ENCODE data around the gene DAPK1.

GRCh38 chr9:87648606-87649005, 150.9 kb downstream of the DAPK1 start:
- TF ChIP-seq POLR2A (IDR thresholded peaks at IDR 0.05) = no peak
- TF ChIP-seq, protein P1, sequence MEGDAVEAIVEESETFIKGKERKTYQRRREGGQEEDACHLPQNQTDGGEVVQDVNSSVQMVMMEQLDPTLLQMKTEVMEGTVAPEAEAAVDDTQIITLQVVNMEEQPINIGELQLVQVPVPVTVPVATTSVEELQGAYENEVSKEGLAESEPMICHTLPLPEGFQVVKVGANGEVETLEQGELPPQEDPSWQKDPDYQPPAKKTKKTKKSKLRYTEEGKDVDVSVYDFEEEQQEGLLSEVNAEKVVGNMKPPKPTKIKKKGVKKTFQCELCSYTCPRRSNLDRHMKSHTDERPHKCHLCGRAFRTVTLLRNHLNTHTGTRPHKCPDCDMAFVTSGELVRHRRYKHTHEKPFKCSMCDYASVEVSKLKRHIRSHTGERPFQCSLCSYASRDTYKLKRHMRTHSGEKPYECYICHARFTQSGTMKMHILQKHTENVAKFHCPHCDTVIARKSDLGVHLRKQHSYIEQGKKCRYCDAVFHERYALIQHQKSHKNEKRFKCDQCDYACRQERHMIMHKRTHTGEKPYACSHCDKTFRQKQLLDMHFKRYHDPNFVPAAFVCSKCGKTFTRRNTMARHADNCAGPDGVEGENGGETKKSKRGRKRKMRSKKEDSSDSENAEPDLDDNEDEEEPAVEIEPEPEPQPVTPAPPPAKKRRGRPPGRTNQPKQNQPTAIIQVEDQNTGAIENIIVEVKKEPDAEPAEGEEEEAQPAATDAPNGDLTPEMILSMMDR (IDR thresholded peaks at IDR 0.05) = no peak

Measured in testis (tissue), 2 donors.